Astrocyte (in vitro differentiated cells and primary cell): ENCODE data around the gene AKAP13. TPM values are rescaled to one million over a fixed set of nuclear protein-coding genes. Genes with fewer than 3 reads are reported as not detected.
A peak's percentile ranks its signal among the peaks of the same experiment; 100 is the strongest.

Experiments
- DNase-seq: peaks from one replicate; pipeline ENCODE4 v3.0.0-alpha.2; 2010; ENCODE audit warnings: low read depth
- FAIRE-seq: peaks from 2 replicates; lab custom pipeline; 2011; peaks lifted over from hg19 to GRCh38; lab: Jason Lieb, UNC
- H2AFZ ChIP-seq: 2 replicates; pipeline ENCODE4 v1.6.0; 2012; ENCODE audit warnings: low read depth, low read length, inconsistent platforms
- H3K27ac ChIP-seq: 2 replicates; pipeline ENCODE4 v1.5.1; 2011; ENCODE audit warnings: low read depth, low read length, inconsistent platforms
- H3K27me3 ChIP-seq: 2 replicates; pipeline ENCODE4 v1.6.0; 2011; ENCODE audit warnings: low read length, inconsistent platforms; ENCODE audit not compliant: insufficient read depth
- H3K36me3 ChIP-seq: 2 replicates; pipeline ENCODE4 v1.5.1; 2011; ENCODE audit warnings: low read length, inconsistent platforms; ENCODE audit not compliant: insufficient read depth
- H3K4me1 ChIP-seq: 2 replicates; pipeline ENCODE4 v1.5.1; 2011; ENCODE audit warnings: low read length, inconsistent platforms; ENCODE audit not compliant: insufficient read depth
- H3K4me2 ChIP-seq: 2 replicates; pipeline ENCODE4 v1.6.0; 2012; ENCODE audit warnings: low read length, inconsistent platforms
- H3K4me3 ChIP-seq: 2 replicates; pipeline ENCODE4 v1.5.1; 2011; ENCODE audit warnings: low read depth, mild to moderate bottlenecking, low read length, inconsistent platforms; ENCODE audit not compliant: insufficient read depth
- H3K79me2 ChIP-seq: 2 replicates; pipeline ENCODE4 v1.6.0; 2012; ENCODE audit warnings: mild to moderate bottlenecking, low read length, inconsistent platforms; ENCODE audit not compliant: insufficient read depth
- H3K9ac ChIP-seq: 2 replicates; pipeline ENCODE4 v1.6.0; 2012; ENCODE audit warnings: mild to moderate bottlenecking, low read length, inconsistent platforms
- H3K9me3 ChIP-seq: 2 replicates; pipeline ENCODE4 v1.5.1; 2012; ENCODE audit warnings: low read depth, mild to moderate bottlenecking, low read length, inconsistent platforms; ENCODE audit not compliant: insufficient read depth
- H4K20me1 ChIP-seq: 2 replicates; pipeline ENCODE4 v1.6.0; 2012; ENCODE audit warnings: low read length, inconsistent platforms; ENCODE audit not compliant: insufficient read depth
- H3K27ac Mint-ChIP-seq: one replicate; pipeline ENCODE4 v1.8.0; 2021; ENCODE audit warnings: mild to moderate bottlenecking, mixed read lengths; ENCODE audit not compliant: unreplicated experiment
- H3K27me3 Mint-ChIP-seq: one replicate; pipeline ENCODE4 v1.8.0; 2021; ENCODE audit warnings: low read depth, mixed read lengths; ENCODE audit not compliant: unreplicated experiment
- H3K36me3 Mint-ChIP-seq: one replicate; pipeline ENCODE4 v1.8.0; 2021; ENCODE audit warnings: low read depth, mixed read lengths; ENCODE audit not compliant: unreplicated experiment
- H3K4me1 Mint-ChIP-seq: one replicate; pipeline ENCODE4 v1.8.0; 2021; ENCODE audit warnings: low read depth, mixed read lengths; ENCODE audit not compliant: unreplicated experiment
- H3K4me3 Mint-ChIP-seq: one replicate; pipeline ENCODE4 v1.8.0; 2021; ENCODE audit warnings: mild to moderate bottlenecking, moderate library complexity, mixed read lengths; ENCODE audit not compliant: unreplicated experiment
- H3K9me3 Mint-ChIP-seq: one replicate; pipeline ENCODE4 v1.8.0; 2021; ENCODE audit warnings: mild to moderate bottlenecking, mixed read lengths; ENCODE audit not compliant: unreplicated experiment
- EZH2 ChIP-seq: IDR thresholded peaks from 2 replicates; pipeline ENCODE4 v1.6.1; 2012; ENCODE audit warnings: mild to moderate bottlenecking, low read length, inconsistent platforms; ENCODE audit not compliant: insufficient read depth
- total RNA-seq: library from RNA; stranded (reverse); gene quantifications from 2 replicates; pipeline ENCODE4 v1.2.1, GENCODE V29; 2021
- TF ChIP-seq, protein P1 (sequence below): IDR thresholded peaks from 2 replicates; pipeline ENCODE4 v1.5.1; 2011; ENCODE audit warnings: low read depth, mild to moderate bottlenecking, inconsistent platforms, low read length, moderate library complexity; ENCODE audit not compliant: insufficient read depth

Gene AKAP13
- total RNA-seq, 1 donor from 2014 or later, result 98.2 TPM

GRCh38 chr15:85335193-85335942, 45.0 kb upstream of the AKAP13 start:
- Histone ChIP-seq H2AFZ (no peak overlapping the region), H4K20me1 (no peaks in the 10 kb centered on the region), H3K27ac (no peak overlapping the region), H3K36me3 (no peaks in the 10 kb centered on the region), H3K27me3 (no peaks in the 10 kb centered on the region), H3K9me3 (no peaks in the 10 kb centered on the region), H3K9ac (no peak overlapping the region), H3K4me2 (no peak overlapping the region), H3K4me1 (peaks cover 40% of the 10 kb centered on the region), H3K4me3 (no peak overlapping the region), H3K79me2 (no peaks in the 10 kb centered on the region)
- DNase-seq (no peak), FAIRE-seq (no peak)
- H3K9me3 Mint-ChIP-seq, result peaks cover 5% of the 10 kb centered on the region
- H3K4me3 Mint-ChIP-seq, result no peak overlapping the region
- TF ChIP-seq, protein P1, sequence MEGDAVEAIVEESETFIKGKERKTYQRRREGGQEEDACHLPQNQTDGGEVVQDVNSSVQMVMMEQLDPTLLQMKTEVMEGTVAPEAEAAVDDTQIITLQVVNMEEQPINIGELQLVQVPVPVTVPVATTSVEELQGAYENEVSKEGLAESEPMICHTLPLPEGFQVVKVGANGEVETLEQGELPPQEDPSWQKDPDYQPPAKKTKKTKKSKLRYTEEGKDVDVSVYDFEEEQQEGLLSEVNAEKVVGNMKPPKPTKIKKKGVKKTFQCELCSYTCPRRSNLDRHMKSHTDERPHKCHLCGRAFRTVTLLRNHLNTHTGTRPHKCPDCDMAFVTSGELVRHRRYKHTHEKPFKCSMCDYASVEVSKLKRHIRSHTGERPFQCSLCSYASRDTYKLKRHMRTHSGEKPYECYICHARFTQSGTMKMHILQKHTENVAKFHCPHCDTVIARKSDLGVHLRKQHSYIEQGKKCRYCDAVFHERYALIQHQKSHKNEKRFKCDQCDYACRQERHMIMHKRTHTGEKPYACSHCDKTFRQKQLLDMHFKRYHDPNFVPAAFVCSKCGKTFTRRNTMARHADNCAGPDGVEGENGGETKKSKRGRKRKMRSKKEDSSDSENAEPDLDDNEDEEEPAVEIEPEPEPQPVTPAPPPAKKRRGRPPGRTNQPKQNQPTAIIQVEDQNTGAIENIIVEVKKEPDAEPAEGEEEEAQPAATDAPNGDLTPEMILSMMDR, result no peak
- no peak for TF ChIP-seq EZH2
- no peaks in the 10 kb centered on the region for H3K36me3 Mint-ChIP-seq
- no peaks in the 10 kb centered on the region for H3K27me3 Mint-ChIP-seq
- H3K27ac Mint-ChIP-seq, result peak overlapping the region; percentile 54
- peaks cover 52% of the 10 kb centered on the region for H3K4me1 Mint-ChIP-seq

DNA sequence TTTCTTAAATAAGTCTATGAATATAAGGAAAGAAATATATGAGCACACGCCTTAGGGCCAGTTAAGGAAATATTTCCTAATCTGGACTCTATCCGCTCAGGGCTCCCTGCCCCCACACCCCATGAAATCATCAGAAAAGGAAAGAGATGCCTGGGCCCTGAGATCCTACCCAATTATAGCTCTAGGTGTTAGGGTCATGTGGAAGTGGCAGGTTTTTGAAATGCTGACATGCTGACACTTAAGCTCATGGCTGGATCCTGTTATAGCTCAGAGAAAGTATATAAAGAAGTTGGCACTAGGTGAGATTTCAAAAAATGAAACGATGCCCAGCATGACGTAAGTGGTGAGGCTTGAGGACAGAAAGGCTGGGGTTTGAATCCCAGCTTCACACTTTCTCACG, 43.5 kb upstream of the AKAP13 start:
- no peak overlapping the region for H3K27ac Mint-ChIP-seq
- Histone ChIP-seq H3K4me1 (peaks cover 26% of the 10 kb centered on the region), H3K4me3 (no peak overlapping the region), H3K36me3 (no peaks in the 10 kb centered on the region), H3K27me3 (no peaks in the 10 kb centered on the region), H3K9ac (no peak overlapping the region), H3K9me3 (no peaks in the 10 kb centered on the region), H3K79me2 (no peaks in the 10 kb centered on the region), H2AFZ (no peak overlapping the region), H3K4me2 (no peak overlapping the region), H3K27ac (no peak overlapping the region), H4K20me1 (no peaks in the 10 kb centered on the region)
- no peak for DNase-seq
- peaks cover 41% of the 10 kb centered on the region for H3K4me1 Mint-ChIP-seq
- no peak overlapping the region for H3K4me3 Mint-ChIP-seq
- no peaks in the 10 kb centered on the region for H3K36me3 Mint-ChIP-seq
- FAIRE-seq, result no peak
- H3K9me3 Mint-ChIP-seq, result peaks cover 3% of the 10 kb centered on the region
- no peaks in the 10 kb centered on the region for H3K27me3 Mint-ChIP-seq
- TF ChIP-seq, protein P1, result no peak
- TF ChIP-seq EZH2, result no peak
